Measurements from ENCODE around the gene FHIT. TPM values are rescaled to one million over a fixed set of nuclear protein-coding genes. Genes with fewer than 3 reads are reported as not detected.

The FHIT gene
- total RNA-seq (2014; rRNA removed; shearing (Covaris generic)) (0.22 and 1.5 TPM in 2 replicates), polyA plus RNA-seq (2016; fragmentation: Nextera tagmentation; extraction: Ambion mirVana) (0.77 and 0.90 TPM in 2 replicates)

DNA sequence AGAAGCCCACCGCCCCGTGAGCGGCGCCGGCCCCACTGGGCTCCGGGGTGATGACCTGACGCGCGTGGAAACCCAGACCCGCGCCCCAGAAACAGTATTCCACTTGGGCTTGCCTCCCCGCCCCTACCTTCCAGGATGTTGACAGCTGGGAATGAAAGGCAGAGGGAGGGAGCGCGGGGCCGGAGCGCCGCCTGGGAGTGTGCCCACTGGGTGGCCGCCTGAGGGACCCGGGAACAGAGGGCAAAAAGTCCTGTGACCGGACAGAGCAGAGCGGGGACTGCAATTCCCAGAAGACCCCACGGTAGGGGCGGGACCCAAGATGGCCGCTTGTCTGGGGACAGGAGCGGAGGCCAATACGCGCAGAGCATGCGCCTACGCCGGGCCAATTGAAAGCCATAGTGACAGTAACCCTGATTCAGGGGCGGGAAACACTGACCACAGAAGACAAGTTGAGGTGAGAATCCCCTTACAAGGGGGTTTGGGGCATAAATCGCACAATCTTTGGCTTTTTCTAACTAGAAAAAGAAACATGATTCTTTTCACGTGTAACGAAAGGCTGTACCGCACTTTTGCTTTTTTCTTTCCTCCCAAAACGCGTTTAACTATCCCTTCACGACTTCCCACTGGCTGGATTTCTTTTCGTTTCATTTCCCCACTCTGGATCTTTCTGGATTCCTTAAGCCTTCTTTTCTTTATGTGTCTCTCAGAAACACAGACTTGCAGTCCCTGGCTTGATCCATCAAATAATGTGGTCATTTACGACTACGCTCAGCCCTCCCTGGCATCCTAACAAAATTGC lies at the start of gene FHIT:
Gene FHIT, minus strand, starts transcription at position 279 of the 799 bp plus-strand sequence.
- DNase-seq = peak; percentile 97
- in situ Hi-C loops (cut with MboI) = no loop called here
- H3K79me2 ChIP-seq (ENCODE audit: insufficient read depth) = no peaks in the 10 kb centered on the region
- H3K4me3 ChIP-seq = peak within 1 kb of the TSS; percentile 84
- no peaks in the 10 kb centered on the region for H3K4me1 ChIP-seq (ENCODE audit: insufficient read depth)
- TF ChIP-seq EZH2phosphoT487 (IDR thresholded peaks at IDR 0.05; ENCODE audit: insufficient read depth, low read depth) = no peak
- TF ChIP-seq EZH2 (IDR thresholded peaks at IDR 0.05; ENCODE audit: insufficient read depth, poor library complexity, severe bottlenecking) = no peak
- no peaks in the 10 kb centered on the region for H3F3A ChIP-seq (ENCODE audit: insufficient read depth)
- H3K9ac ChIP-seq = peak within 1 kb of the TSS; percentile 71
- no peaks in the 10 kb centered on the region for H3K27me3 ChIP-seq (replicated peaks; ENCODE audit: insufficient read depth)
- 1 to 2% methylated on average over 38 to 41 of the region's 41 CpGs for whole genome bisulfite sequencing, 2 experiments (ENCODE audit: low coverage in 1 of 2, low lambda C conversion rate in 2 of 2, missing lambda C conversion rate in 2 of 2)
- no peaks in the 10 kb centered on the region for H3K36me3 ChIP-seq (ENCODE audit: low read depth)
- H3K4me2 ChIP-seq (ENCODE audit: unreplicated experiment) = peak within 1 kb of the TSS; percentile 93
- no peaks in the 10 kb centered on the region for H4K20me1 ChIP-seq (ENCODE audit: insufficient read depth)
- no peaks in the 10 kb centered on the region for H3K9me3 ChIP-seq (ENCODE audit: low read depth)
- H3K9me2 ChIP-seq (ENCODE audit: insufficient read depth) = no peaks in the 10 kb centered on the region
- no peak within 1 kb of the TSS for H3K27ac ChIP-seq
- peak within 1 kb of the TSS; percentile 95 for H2AFZ ChIP-seq

DNA sequence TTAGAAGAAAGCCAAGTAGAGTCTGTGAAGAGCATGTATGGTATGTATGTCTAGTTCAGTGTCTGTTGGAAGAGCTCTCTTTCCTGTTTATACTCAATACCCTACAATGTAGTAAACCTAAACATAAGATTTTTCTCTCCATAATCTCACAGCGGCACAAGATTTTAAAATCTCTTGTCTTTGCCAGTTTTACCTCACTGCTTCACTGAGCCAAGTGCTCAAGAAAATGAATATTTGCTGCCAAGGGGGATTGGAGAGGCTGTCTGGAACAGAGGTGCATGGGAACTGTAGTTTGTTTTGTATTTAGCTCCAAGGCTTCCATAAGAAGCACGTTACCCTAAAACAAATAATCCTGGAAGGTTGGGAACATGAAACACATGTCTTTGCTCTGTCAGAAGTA lies 49.5 kb upstream of the FHIT start:
- no peaks in the 10 kb centered on the region for H3K4me1 ChIP-seq (ENCODE audit: insufficient read depth)
- H3F3A ChIP-seq (ENCODE audit: insufficient read depth) = no peaks in the 10 kb centered on the region
- 23 to 28% methylated on average over 2 of the region's 2 CpGs for WGBS, 2 experiments (ENCODE audit: low coverage in 1 of 2, low lambda C conversion rate in 2 of 2, missing lambda C conversion rate in 2 of 2)
- no peaks in the 10 kb centered on the region for H4K20me1 ChIP-seq (ENCODE audit: insufficient read depth)
- no peaks in the 10 kb centered on the region for H3K36me3 ChIP-seq (ENCODE audit: low read depth)
- H3K4me2 ChIP-seq (ENCODE audit: unreplicated experiment) = no peak overlapping the region
- H3K9me2 ChIP-seq (ENCODE audit: insufficient read depth) = no peaks in the 10 kb centered on the region
- H3K4me3 ChIP-seq = no peak overlapping the region
- no peaks in the 10 kb centered on the region; the same call in 1 of the 2 replicates for H3K27me3 ChIP-seq (replicated peaks; ENCODE audit: insufficient read depth)
- in situ Hi-C loops (cut with MboI) = no loop called here
- no peak overlapping the region for H3K9ac ChIP-seq
- no peak for DNase-seq
- no peaks in the 10 kb centered on the region for H3K9me3 ChIP-seq (ENCODE audit: low read depth)
- no peak overlapping the region for H3K27ac ChIP-seq
- TF ChIP-seq EZH2 (IDR thresholded peaks at IDR 0.05; ENCODE audit: insufficient read depth, poor library complexity, severe bottlenecking) (no peak), EZH2phosphoT487 (IDR thresholded peaks at IDR 0.05; ENCODE audit: insufficient read depth, low read depth) (no peak)
- H2AFZ ChIP-seq = no peak overlapping the region
- no peaks in the 10 kb centered on the region for H3K79me2 ChIP-seq (ENCODE audit: insufficient read depth)

DNA sequence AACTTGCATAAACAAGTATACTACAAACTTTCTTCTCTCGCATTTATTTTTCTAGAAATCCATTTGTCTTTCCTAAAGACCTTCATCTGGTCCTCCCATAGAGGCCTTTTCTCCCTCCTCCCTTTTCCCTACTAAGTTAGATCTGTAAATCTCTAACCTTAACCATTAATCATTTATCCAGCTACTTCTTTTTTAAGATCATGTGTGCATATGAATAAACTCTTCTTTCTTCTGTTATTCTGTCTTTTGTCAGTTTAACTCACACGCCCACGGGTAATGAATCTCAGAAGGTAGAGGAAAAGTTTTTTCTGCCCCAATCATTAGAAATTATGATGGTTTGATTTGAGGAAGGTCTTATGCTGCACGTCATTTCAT lies 48.7 kb upstream of the FHIT start:
- H2AFZ ChIP-seq = no peak overlapping the region
- no peak for DNase-seq
- H3K4me2 ChIP-seq (ENCODE audit: unreplicated experiment) = no peak overlapping the region
- H4K20me1 ChIP-seq (ENCODE audit: insufficient read depth) = no peaks in the 10 kb centered on the region
- no peak for TF ChIP-seq EZH2 (IDR thresholded peaks at IDR 0.05; ENCODE audit: insufficient read depth, poor library complexity, severe bottlenecking)
- TF ChIP-seq EZH2phosphoT487 (IDR thresholded peaks at IDR 0.05; ENCODE audit: insufficient read depth, low read depth) = no peak
- 30 to 32% methylated on average over 4 of the region's 4 CpGs for WGBS, 2 experiments (ENCODE audit: low coverage in 1 of 2, low lambda C conversion rate in 2 of 2, missing lambda C conversion rate in 2 of 2)
- H3F3A ChIP-seq (ENCODE audit: insufficient read depth) = no peaks in the 10 kb centered on the region
- H3K4me3 ChIP-seq = no peak overlapping the region
- no peaks in the 10 kb centered on the region for H3K9me3 ChIP-seq (ENCODE audit: low read depth)
- no peaks in the 10 kb centered on the region for H3K9me2 ChIP-seq (ENCODE audit: insufficient read depth)
- no peak overlapping the region for H3K27ac ChIP-seq
- H3K79me2 ChIP-seq (ENCODE audit: insufficient read depth) = no peaks in the 10 kb centered on the region
- H3K27me3 ChIP-seq (replicated peaks; ENCODE audit: insufficient read depth) = no peaks in the 10 kb centered on the region; the same call in 1 of the 2 replicates
- in situ Hi-C loops (cut with MboI) = no loop called here
- no peak overlapping the region for H3K9ac ChIP-seq
- H3K4me1 ChIP-seq (ENCODE audit: insufficient read depth) = no peaks in the 10 kb centered on the region
- H3K36me3 ChIP-seq (ENCODE audit: low read depth) = no peaks in the 10 kb centered on the region

DNA sequence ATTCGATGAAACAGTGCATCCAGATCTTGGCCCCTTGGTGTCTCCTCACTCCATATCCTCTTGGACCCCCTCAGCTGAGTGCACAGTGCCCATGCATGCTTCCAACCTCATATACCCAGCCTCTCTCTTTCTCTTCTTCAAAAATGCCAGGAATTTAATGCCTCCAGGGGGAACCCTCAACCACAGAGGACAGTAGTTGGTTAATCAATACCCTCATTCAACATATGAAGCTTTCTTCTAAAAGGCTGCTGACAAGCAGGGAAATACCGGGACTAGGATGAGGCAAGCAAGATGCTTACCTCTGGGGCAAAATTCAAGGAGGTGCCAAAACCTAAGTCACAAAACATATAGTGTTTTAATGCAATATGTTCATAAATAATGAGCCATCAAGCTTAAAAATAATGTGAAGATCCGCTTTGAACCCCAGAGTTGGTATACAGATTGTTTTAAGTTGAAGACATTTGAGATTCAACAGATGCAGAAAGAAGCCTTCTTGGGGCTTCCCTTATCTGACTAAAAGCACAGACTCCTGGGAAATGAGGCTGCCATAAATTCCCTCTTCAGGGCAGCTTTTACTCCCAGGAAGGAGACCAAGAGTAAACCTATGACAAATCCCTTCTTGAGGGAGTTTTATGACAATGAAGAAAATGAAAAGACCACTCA lies 48.2 kb upstream of the FHIT start:
- Histone ChIP-seq H3K9me2 (ENCODE audit: insufficient read depth) (no peaks in the 10 kb centered on the region), H3K4me2 (ENCODE audit: unreplicated experiment) (no peak overlapping the region), H3F3A (ENCODE audit: insufficient read depth) (no peaks in the 10 kb centered on the region), H3K27me3 (replicated peaks; ENCODE audit: insufficient read depth) (no peaks in the 10 kb centered on the region; the same call in 1 of the 2 replicates), H3K4me3 (no peak overlapping the region), H3K9ac (no peak overlapping the region), H3K9me3 (ENCODE audit: low read depth) (no peaks in the 10 kb centered on the region), H3K27ac (no peak overlapping the region), H3K4me1 (ENCODE audit: insufficient read depth) (no peaks in the 10 kb centered on the region), H2AFZ (no peak overlapping the region), H3K79me2 (ENCODE audit: insufficient read depth) (no peaks in the 10 kb centered on the region), H4K20me1 (ENCODE audit: insufficient read depth) (no peaks in the 10 kb centered on the region), H3K36me3 (ENCODE audit: low read depth) (no peaks in the 10 kb centered on the region)
- TF ChIP-seq EZH2phosphoT487 (IDR thresholded peaks at IDR 0.05; ENCODE audit: insufficient read depth, low read depth) (no peak), EZH2 (IDR thresholded peaks at IDR 0.05; ENCODE audit: insufficient read depth, poor library complexity, severe bottlenecking) (no peak)
- DNase-seq = no peak
- in situ Hi-C loops (cut with MboI) = no loop called here
- 32 to 39% methylated on average over 3 of the region's 3 CpGs for WGBS, 2 experiments (ENCODE audit: low coverage in 1 of 2, low lambda C conversion rate in 2 of 2, missing lambda C conversion rate in 2 of 2)

Data from GM23248 (cell line).